PC-3 (cell line): Measurements from ENCODE around the gene SAE1.

Experiments
- CTCF ChIP-seq: fragments of 300-600 bp; sonication (generic); conservative IDR thresholded peaks from 2 replicates; pipeline ENCODE4 v1.5.1; 2017; ENCODE audit warnings: antibody characterized with exemption, low read depth, mild to moderate bottlenecking, low read length
- EZH2 ChIP-seq: fragments of 300-600 bp; sonication (generic); IDR thresholded peaks from one replicate; pipeline ENCODE4 v1.6.1; 2017; ENCODE audit warnings: antibody characterized with exemption, mild to moderate bottlenecking, low read length; ENCODE audit not compliant: unreplicated experiment
- EZH2phosphoT487 ChIP-seq: fragments of 300-600 bp; sonication (generic); IDR thresholded peaks from 2 replicates; pipeline ENCODE4 v1.6.1; 2018; ENCODE audit warnings: mild to moderate bottlenecking, antibody characterized with exemption, low read length, borderline replicate concordance

- TF ChIP-seq EZH2 (no peak), CTCF (no peak), EZH2phosphoT487 (no peak)
Observed at GRCh38 chr19:47197141-47197540, 66.5 kb downstream of the SAE1 start.
